Measurements from ENCODE around the gene RHOV. TPM values are rescaled to one million over a fixed set of nuclear protein-coding genes. Genes with fewer than 3 reads are reported as not detected.

Gene RHOV
- total RNA-seq, 1 donor from 2014 or later = not detected

GRCh38 chr15:40845511-40846284 lies 28.3 kb downstream of the RHOV start:
- DNase-seq (ENCODE audit: low read depth in 2 of 2) = no peak

DNA sequence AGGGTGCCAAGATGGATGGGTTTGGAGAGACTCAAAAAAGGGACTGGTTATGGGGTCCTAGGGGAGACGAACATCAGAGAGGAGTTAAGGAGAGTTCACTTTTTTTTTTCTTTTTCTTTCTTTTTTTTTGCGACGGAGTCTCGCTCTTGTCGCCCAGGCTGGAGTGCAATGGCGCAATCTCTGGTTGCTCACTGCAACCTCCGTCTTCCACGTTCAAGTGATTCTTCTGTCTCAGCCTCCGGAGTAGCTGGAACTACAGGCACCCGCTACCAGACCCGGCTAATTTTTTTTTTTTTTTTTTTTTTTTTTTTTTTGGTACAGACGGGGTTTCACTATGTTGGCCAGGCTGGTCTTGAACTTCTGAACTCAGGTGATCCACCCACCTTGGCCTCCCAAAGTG lies 29.0 kb downstream of the RHOV start:
- DNase-seq (ENCODE audit: low read depth in 2 of 2) = no peak

- peak in 1 of 2 donors; percentile 34 for DNase-seq (ENCODE audit: low read depth in 2 of 2)
These were observed 29.4 kb downstream of the RHOV start for GRCh38 chr15:40844696-40845030.

DNA sequence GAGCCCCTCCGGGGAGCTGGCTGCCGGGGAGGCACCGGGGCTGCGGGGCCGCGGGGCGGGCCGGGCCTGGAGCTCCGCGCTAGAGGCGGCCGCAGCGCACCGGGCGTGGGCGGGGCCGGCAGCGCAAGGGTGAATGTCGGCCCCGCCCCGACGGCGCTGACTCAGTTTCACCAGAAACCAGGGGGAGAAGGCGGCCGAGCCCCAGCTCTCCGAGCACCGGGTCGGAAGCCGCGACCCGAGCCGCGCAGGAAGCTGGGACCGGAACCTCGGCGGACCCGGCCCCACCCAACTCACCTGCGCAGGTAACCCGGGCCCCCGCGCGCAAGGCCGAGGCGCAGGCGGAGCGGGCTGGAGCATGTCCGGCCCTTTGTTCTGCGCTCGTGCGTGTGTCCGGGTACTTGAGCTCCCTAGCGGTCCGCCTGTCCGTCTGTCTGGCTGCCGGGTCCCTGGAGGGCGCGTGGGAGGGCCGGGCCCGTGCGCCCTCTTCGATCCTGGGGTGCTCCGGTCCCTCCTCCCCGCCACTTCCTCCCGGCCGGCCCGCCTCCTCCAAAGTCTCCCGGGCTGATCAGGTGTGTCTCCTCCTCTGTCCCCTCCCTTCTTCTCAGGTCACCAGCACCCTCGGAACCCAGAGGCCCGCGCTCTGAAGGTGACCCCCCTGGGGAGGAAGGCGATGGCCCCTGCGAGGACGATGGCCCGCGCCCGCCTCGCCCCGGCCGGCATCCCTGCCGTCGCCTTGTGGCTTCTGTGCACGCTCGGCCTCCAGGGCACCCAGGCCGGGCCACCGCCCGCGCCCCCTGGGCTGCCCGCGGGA lies 29.9 kb downstream of the RHOV start, which contains the start of gene SPINT1:
Gene SPINT1 (plus strand): TSS at position 164 of the 811 bp plus-strand sequence. CDS start 507 bp downstream, at position 671.
- DNase-seq (ENCODE audit: low read depth in 2 of 2) = no peak

DNA sequence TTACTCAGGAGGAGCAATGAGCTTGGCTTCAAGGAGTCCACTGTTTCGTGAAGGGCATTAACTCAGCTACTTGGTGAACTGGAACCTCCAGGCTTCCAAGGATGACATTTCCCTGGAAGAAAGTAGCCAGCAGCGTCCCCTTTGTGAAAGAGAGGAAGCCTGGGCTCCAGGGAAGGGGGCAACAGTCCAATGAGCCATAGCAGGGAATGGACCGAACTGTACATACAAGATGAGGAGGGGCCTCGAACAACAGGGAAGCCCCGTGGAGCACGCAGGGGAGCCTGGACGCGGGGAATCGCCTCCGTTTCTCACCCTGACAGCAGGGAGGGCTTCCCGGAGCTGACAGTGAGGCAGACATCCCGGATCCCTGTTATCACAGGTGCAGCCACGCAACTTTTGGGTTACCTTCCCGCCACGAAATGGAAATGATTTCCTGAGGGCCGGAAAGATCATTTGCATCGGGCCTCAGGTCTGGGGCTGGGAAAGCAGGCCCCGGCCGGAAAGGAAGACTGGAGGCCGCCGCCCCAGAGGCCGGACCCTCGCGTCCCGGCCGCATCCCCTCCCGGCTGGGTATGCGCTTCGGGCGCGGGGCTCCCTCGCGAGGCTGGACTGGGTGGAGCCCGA lies 30.7 kb downstream of the RHOV start:
- no peak for DNase-seq (ENCODE audit: low read depth in 2 of 2)

DNA sequence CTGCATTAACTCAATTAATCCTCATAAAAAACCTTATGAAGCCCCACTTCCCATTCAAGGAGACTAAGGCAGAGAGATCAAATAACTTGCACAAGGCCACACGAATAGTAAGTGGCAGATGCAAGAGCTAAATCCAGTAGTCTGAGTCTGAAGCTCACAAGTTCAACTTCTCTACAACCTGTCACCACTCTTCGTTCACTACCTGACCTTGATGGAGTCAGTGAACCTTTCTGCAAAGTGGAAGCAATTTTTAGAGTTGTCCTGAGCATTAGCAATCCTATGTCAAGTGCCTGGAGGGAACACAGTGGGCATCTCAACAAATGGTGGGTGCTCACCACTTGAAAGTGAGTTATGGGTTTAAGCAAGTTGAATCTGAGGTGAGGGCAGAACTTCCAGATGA lies 32.3 kb downstream of the RHOV start:
- no peak for DNase-seq (ENCODE audit: low read depth in 2 of 2)

GRCh38 chr15:40838756-40839155 lies 35.3 kb downstream of the RHOV start:
- no peak for DNase-seq (ENCODE audit: low read depth in 2 of 2)

DNA sequence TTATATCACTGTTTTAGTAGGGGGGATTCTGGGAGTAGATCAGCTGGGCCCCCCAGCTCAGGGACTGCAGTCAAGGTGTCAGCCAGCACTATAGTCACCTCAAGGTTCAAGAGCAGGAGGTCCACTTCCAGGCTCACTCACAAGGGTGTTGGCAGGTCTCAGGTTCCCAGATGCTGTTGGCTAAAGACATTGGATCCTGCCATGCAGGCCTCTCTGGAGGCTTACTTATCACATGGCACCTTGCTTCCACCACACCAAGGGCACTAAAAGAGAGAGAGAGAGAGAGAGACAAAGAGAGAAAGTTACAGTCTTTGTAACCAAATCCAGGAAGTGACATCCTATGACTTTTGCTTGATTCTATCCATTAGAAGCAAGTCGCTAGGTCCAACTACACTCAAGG lies 38.0 kb downstream of the RHOV start:
- DNase-seq (ENCODE audit: low read depth in 2 of 2) = no peak

DNA sequence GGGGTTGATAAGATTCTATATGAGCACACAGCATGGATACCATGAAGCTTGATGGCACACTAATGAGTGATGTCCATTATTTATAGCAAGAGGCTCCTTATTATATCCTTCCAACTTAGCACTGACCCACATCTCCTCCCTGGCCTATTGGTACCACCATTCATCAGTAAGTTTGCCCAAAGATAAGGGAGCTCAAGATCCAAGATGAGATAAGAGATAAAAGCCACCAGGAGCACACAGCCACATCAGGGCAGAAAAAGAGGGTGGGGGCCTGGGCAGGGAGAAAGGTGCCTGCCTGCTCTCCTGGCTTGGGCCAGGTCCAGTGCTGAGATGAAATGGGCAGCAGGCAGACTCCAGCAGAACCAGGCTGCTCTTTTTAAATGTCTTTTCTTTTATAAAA lies 41.1 kb downstream of the RHOV start:
- no peak for DNase-seq (ENCODE audit: low read depth in 2 of 2)

- no peak for DNase-seq (ENCODE audit: low read depth in 2 of 2)
These were observed 42.2 kb downstream of the RHOV start for GRCh38 chr15:40831861-40832260.

DNA sequence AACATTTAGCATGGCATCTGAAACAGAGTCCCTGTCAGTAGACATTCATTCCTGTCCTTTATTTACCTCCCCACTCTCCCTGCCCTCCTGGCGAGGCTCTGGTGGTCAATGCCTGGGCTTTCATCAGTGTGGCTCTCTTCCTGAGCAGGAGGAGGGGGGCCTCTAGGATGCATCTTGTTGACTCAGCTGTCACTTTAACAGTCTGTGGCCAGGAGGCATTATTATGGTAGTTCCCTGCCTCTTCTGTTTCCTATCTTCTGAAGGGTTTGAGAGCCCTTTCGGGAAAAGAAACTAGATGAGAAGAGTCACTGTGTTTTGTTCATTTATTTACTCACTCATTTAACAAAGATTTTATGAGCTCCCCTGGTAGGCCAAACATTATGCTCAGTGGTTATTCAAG lies 43.1 kb downstream of the RHOV start:
- no peak for DNase-seq (ENCODE audit: low read depth in 2 of 2)

DNA sequence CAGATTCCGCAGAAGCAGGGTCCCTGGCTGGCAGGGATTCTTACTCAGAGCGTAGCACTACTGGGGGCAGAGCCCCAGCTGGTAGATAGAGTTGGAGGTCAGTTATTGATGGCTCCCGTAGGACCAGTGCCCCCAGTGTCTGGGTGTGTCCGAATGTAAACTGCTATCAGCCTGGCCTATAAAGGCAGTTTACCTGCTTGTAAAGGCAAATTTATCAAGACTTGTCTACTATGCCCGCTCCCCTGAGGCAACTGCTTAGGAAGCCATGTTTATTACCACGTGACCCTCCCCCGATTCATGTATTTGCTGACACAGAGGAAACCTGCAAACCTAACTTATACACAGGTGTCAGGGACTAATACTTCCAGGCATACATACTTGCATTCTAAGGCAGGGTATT lies 44.9 kb downstream of the RHOV start:
- no peak for DNase-seq (ENCODE audit: low read depth in 2 of 2)

GRCh38 chr15:40828447-40829036 lies 45.5 kb downstream of the RHOV start, which contains the start of gene PPP1R14D:
PPP1R14D (minus strand) TSS chr15:40828708; CDS start chr15:40828641, 67 bp downstream.
- DNase-seq (ENCODE audit: low read depth in 2 of 2) = no peak

- DNase-seq (ENCODE audit: low read depth in 2 of 2) = no peak
These were observed 47.5 kb downstream of the RHOV start for GRCh38 chr15:40826423-40827075.

DNA sequence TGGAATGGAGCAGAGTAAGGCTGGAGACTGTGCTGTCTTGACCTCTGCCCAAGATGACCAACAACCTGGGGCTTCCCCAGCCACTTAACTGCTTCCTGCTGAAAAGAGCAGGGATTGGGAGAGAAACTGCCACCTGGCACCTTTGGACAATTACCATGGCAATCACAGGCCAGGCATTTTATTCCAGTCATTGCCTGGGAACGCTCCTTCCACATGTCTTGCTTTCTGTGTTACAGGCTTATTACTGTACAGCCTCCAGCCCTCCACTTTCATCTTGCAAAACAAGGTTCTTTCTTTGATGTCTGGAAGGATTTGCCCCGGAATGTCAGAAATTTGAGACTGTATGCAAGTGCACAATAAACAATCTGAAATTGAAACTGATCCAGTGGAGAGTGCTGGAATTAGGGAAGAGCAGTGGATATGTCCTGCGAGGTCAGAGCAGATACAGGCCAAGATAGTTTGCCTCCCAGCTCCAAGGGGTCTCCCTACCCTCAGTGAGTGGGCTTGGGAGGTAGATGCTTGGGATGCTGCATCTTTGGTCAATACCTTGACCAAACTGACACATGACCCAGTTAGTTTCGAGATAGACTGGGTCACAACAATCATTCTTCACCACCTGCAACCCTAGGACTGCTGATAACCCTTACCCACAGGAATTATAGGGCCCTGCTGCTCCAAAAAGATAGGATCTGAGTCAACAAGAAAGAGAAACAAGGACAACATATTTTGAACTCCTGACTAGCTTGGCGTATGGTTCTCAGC lies 48.2 kb downstream of the RHOV start:
- DNase-seq (ENCODE audit: low read depth in 2 of 2) = peak in 1 of 2 donors; percentile 18

- no peak for DNase-seq (ENCODE audit: low read depth in 2 of 2)
These were observed 50.3 kb downstream of the RHOV start for GRCh38 chr15:40823572-40824343.

Data from lung microvascular endothelial cell (primary cell).